Kasumi-1 (cell line): ENCODE data around the gene ASXL1.

Experiments
- DNase-seq, 2 experiments: peaks; one replicate each; lab custom pipeline; 2025; lab: John Stamatoyannopoulos, UW

ASXL1 gene

GRCh38 chr20:32453467-32454163 lies 95.5 kb downstream of the ASXL1 start:
- no peak for DNase-seq

DNA sequence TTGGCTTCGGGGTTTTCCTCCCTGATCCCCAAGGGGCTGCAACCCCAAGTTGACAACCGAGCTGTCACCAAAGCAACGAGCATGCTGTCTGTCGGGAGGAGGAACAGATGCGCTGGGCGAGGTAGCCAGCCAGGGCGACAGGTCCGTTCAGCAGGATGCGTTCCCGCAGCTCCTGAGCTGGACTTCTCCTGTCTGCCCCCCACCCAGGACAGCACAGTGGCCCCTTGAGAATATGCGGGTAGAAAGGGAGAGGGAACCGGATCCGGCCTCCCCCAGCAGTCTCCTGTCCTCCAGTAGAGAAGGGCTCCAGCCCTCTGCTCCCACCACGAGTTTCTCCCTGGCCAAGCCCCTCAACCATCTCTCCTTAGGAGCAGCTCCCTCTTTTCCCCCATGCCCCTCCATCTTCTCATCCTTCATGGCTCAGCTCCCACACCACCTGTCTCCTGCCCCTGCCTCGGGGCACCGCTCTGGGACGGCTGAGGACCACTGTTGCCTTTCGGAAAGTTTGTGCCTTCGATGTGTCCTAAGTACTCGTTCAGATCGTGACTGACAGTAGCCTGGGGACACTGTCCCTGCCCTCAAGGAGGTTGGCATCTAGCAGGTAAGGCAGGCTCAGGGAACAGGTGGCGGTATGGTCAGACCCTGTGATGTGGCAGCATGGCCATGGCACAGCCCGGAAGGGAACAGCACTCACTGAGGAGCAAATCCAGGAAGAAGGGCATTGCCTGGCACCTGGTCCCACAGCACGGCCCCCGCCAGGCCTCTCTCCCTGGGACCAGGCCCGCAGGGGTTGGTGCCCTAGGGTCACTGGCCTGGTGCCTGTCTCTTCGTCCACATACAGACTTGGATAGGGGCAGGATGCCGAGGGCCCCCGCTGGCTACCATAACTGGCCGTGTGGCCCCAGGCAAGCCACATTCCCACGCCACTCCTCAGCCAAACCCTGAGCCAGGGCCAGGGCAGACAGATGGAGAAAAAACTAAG lies 96.3 kb downstream of the ASXL1 start:
- no peak for DNase-seq

- DNase-seq, result no peak
These were observed 97.2 kb downstream of the ASXL1 start for GRCh38 chr20:32455171-32455900.

DNA sequence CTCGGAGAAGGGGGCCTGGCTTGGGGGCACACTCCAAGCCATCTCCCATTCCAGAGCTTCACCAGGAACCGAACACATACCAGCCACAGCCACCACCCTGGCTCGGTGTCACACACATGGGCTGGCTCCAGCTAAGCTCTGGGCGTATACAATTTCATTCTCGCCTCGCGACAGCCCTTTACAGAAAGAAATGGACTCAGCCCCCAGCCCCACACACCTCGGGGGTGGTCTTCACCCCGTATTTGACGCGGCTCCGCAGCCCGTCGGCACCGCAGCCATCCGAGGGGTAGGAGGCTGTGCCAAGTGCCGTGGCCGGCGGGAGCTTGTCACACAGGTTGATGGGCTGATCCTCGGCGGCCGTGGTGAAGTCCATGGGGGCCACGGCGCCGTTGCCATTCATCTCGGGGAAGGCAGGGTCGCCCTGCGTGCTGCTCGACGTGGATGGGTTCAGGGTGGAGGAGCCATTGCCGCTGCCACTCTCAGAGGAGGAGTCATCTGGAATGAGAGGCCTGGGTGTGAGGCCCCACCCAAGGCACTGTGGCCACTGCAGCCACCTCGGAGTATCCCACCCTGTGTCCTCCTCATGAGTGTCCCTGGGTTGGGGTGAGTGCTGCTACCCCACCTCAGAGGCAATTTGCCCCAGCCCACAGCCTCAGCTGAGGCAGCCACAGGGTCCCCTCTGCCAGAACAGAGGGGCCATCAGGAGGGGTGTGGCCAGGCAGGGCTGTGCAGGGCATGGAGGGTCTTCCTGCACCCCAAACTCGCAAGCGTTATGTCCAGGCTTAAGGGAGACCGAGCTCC lies 98.0 kb downstream of the ASXL1 start:
- no peak for DNase-seq

- peak; percentile 17 to 45 for DNase-seq
These were observed 98.8 kb downstream of the ASXL1 start for GRCh38 chr20:32456869-32457478.

GRCh38 chr20:32457479-32457986 lies 99.4 kb downstream of the ASXL1 start:
- DNase-seq, result no peak

DNA sequence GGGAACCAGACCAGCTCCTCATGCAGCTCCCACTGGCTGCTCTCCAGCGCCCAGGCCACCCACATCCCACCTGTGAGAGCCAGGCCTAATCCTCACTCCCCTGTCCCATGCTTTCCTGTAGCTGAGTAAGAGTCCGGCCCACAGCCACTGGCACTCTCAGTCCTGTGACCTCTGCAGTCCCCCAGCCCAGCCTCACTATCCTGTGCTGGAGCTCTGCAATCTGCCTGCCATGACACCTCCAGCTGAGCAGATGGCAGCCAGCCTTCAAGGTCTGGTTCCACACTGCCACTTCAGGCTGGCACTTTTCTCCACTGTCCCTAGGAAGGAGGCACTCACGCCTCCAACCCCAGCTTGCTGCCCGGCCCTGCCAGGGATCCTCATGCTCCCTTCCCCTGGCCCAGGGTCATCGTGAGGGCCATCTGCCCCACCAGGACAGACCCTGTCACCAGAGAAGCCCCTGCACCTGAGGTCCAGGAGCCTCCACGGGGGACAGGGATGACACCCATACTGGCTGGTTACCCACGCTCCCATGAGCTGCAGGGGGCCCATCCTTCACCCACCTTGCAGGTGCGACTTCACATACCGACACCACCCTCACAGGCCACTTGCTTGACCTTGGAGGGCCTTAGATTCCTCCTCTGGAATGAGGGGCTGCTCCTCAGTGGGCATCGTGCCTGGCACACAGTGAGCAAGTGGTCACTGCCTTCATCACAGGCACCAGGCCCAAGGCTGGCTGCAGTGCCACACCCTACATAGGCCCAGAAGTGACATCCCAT lies 100.1 kb downstream of the ASXL1 start:
- DNase-seq, result no peak

DNA sequence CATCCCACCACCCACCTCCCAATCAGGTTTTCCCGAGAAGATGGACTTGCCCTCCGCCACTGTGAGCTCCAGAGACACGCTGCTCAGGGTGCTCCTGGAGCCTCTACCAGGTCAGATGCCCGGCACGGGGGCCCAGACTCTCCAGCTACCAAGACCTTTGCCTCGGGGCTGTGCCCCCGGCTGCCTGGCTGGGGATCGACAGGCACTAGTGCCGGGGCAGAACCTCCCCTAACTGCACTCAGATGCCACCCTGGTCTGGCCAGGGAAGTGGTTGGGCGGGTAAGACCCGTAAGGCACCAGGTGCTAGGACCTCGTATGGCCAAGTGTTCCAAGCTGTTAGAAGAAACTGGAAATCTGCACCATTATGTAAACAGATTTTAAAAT lies 100.7 kb downstream of the ASXL1 start:
- DNase-seq, result no peak

- DNase-seq, result no peak
These were observed 102.1 kb downstream of the ASXL1 start for GRCh38 chr20:32460231-32460630.

DNA sequence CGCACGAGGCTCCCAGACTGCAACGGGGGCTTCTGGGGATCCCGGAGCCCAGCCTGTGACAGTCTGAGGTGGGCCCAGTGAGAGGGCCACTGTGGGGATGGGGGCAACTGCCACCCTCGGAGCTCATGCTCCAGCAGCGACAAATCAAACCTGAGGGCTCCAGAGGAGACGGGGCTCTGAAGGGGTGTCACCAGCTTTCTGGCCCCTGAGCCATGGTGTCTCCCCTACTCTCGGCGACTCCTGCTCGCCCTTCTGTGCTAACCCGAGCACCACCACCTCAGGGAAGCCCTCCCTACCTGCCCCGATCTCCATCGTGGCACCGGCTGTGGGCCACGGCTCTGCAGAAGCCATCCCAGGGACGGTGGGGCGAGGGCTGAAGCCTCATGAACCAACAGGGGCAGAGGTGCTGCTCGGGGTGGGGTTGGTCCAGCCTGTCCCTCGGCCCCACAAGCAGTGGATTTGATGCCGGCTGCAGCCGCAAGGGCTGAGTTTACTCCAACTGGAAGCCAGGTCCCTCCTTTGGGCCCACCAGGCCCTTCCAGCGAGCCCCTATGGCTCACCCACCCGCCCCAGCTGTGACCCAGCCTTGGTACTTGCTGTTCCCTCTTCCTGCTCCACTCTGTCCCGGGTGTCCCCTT lies 102.7 kb downstream of the ASXL1 start:
- DNase-seq, result no peak

GRCh38 chr20:32461836-32462600 lies 103.9 kb downstream of the ASXL1 start:
- DNase-seq, result no peak

DNA sequence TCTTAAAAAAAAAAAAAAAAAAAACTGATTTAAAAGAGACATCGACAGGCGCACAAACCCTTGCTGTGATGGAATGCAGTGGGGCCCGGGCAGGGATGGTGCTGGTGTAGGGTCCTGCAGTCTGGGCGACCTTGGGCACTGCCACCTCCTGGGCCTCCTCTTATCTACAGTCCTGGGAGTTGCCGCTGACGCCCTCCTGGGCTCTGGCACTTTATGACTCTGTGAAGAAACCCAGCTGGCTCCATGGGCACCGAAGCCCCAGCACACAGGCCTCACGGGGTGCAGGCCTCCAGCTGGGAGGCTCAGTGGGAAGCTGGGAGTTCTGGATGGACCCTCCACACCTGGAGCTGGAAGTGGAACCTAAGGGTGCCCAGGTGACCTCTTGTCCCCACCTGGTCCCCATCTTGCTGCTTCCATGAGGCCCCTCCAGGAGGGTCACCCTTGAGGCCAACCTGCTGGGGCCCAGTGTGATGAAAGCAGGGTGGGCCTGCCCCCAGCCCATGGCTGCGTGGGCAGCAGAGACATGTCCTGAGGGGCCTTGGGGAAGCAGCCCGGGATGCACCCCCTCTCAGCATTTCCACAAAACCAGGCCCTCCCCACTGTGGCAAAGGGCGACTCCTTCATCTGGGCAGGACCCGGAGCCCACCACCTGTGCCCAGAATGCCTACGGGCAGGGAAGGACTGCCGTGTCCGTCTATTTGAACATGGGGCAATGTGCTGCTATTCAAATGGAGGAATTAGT lies 104.9 kb downstream of the ASXL1 start:
- DNase-seq, result no peak

DNA sequence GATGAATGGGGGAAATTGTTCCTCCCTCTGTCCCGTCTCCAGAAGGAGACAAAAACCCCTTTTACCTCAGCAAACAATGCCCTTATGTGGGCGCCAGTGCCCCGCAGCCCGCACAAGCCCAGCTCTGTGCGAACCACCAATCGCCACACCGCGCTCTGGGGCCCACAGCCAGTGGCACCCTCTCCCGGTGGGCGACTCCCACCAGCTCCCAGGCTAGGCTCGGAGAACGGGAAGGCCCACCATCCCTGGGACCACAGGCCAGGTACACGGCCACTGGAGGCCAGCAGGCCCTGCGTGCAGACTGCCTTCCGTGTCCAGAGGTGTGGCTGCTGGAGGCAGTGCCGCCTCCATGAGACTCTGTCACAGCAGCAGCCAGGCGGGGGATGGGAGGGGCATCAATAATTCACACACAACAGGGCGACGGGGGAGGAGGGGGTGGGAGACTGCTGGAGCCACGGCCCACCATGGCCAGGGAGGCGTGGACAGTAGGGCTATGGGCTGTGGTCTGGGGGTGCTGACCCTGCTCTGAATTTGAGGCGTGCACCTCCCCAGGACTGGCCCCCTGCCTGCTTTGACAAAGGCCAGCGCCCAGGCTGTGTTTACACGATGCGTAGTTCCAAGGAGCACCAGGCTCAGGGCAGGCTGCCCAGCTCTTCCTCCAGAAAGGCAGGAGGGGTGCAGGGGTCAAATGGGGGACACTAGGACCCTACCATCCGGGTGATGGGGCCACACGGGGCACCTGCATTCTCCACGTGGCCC lies 105.7 kb downstream of the ASXL1 start:
- no peak for DNase-seq

- no peak for DNase-seq
These were observed 106.4 kb downstream of the ASXL1 start for GRCh38 chr20:32464401-32465091.

- no peak for DNase-seq
These were observed 107.2 kb downstream of the ASXL1 start for GRCh38 chr20:32465092-32465900.
